Neural cell (in vitro differentiated cells): ENCODE data around the gene CDH20.

ENCODE experiments used
- EP300 ChIP-seq: fragments of 450-650 bp; conservative IDR thresholded peaks from 2 replicates; pipeline ENCODE4 v1.6.1; 2014; ENCODE audit warnings: antibody characterized with exemption, mild to moderate bottlenecking, moderate library complexity; ENCODE audit not compliant: poor library complexity, severe bottlenecking
- EZH2 ChIP-seq: fragments of 200-600, 300-800 bp; shearing (Covaris generic), sonication (generic); IDR thresholded peaks from 2 replicates; pipeline ENCODE4 v1.6.1; 2014; ENCODE audit warnings: antibody characterized with exemption, low read length, borderline replicate concordance, mild to moderate bottlenecking; ENCODE audit not compliant: insufficient read depth, poor library complexity, severe bottlenecking
- MXI1 ChIP-seq: fragments of 450-650 bp; conservative IDR thresholded peaks from 2 replicates; pipeline ENCODE4 v1.6.1; 2014; ENCODE audit warnings: antibody characterized with exemption, mild to moderate bottlenecking; ENCODE audit not compliant: poor library complexity, severe bottlenecking
- SMC3 ChIP-seq: fragments of 450-650 bp; conservative IDR thresholded peaks from 2 replicates; pipeline ENCODE4 v1.6.1; 2014; ENCODE audit warnings: antibody characterized with exemption, mild to moderate bottlenecking, moderate library complexity; ENCODE audit not compliant: poor library complexity
- TAF1 ChIP-seq: IDR thresholded peaks from 2 replicates; pipeline ENCODE4 v1.6.1; 2012; ENCODE audit warnings: low read depth

- TF ChIP-seq SMC3 (no peak), EZH2 (no peak), MXI1 (no peak), EP300 (no peak), TAF1 (no peak)
These were observed 133.5 kb downstream of the CDH20 start for GRCh38 chr18:61466736-61467135.
